Measurements from ENCODE around the gene RB1.

GRCh38 chr13:48497669-48498068, 194.1 kb downstream of the RB1 start:
- TF ChIP-seq CTCF (IDR thresholded peaks at IDR 0.05), result no peak
- TF ChIP-seq ZNF232 (CRISPR knock-in tag; IDR thresholded peaks at IDR 0.05), result no peak
- no peak for TF ChIP-seq PRDM15 (CRISPR knock-in tag; IDR thresholded peaks at IDR 0.05)
